ENCODE data around the gene PPP2R5B. TPM values are rescaled to one million over a fixed set of nuclear protein-coding genes. Genes with fewer than 3 reads are reported as not detected.

Gene PPP2R5B
- total RNA-seq, 1 experiment from 2014 or later: 30.6 TPM

GRCh38 chr11:64883575-64883974, 40.9 kb upstream of the PPP2R5B start:
- Histone ChIP-seq H3K4me3 (no peak overlapping the region), H3K9me3 (replicated peaks) (no peaks in the 10 kb centered on the region), H3K27ac (no peak overlapping the region), H3K27me3 (replicated peaks) (no peaks in the 10 kb centered on the region), H3K36me3 (no peaks in the 10 kb centered on the region), H3K4me1 (replicated peaks) (peaks cover 23% of the 10 kb centered on the region)
- DNase-seq (ENCODE audit: low read depth in 1 of 2, low spot score in 2 of 2): no peak

- no peak for DNase-seq (ENCODE audit: low read depth in 1 of 2, low spot score in 2 of 2)
- Histone ChIP-seq H3K36me3 (no peaks in the 10 kb centered on the region), H3K4me3 (no peak overlapping the region), H3K4me1 (replicated peaks) (peaks cover 20% of the 10 kb centered on the region), H3K27ac (no peak overlapping the region), H3K27me3 (replicated peaks) (no peaks in the 10 kb centered on the region), H3K9me3 (replicated peaks) (no peaks in the 10 kb centered on the region)
These were observed 40.5 kb upstream of the PPP2R5B start for GRCh38 chr11:64884019-64884418.

- H3K27ac ChIP-seq: no peak overlapping the region
- H3K36me3 ChIP-seq: no peaks in the 10 kb centered on the region
- H3K9me3 ChIP-seq (replicated peaks): no peaks in the 10 kb centered on the region
- peaks cover 17% of the 10 kb centered on the region for H3K4me1 ChIP-seq (replicated peaks)
- H3K27me3 ChIP-seq (replicated peaks): no peaks in the 10 kb centered on the region
- peak in 1 of 2 experiments; percentile 40 for DNase-seq (ENCODE audit: low read depth in 1 of 2, low spot score in 2 of 2)
- no peak overlapping the region for H3K4me3 ChIP-seq
These were observed 38.9 kb upstream of the PPP2R5B start for GRCh38 chr11:64885367-64886286.

- H3K27ac ChIP-seq: no peak overlapping the region
- H3K4me3 ChIP-seq: no peak overlapping the region
- no peaks in the 10 kb centered on the region for H3K9me3 ChIP-seq (replicated peaks)
- H3K27me3 ChIP-seq (replicated peaks): no peaks in the 10 kb centered on the region
- H3K36me3 ChIP-seq: no peaks in the 10 kb centered on the region
- no peak for DNase-seq (ENCODE audit: low read depth in 1 of 2, low spot score in 2 of 2)
- peaks cover 17% of the 10 kb centered on the region for H3K4me1 ChIP-seq (replicated peaks)
These were observed 37.2 kb upstream of the PPP2R5B start for GRCh38 chr11:64887234-64887756.

GRCh38 chr11:64887757-64888405, 36.6 kb upstream of the PPP2R5B start:
- peaks cover 17% of the 10 kb centered on the region for H3K4me1 ChIP-seq (replicated peaks)
- no peak overlapping the region for H3K4me3 ChIP-seq
- peak; percentile 87 to 90 for DNase-seq (ENCODE audit: low read depth in 1 of 2, low spot score in 2 of 2)
- H3K9me3 ChIP-seq (replicated peaks): no peaks in the 10 kb centered on the region
- H3K27me3 ChIP-seq (replicated peaks): no peaks in the 10 kb centered on the region
- H3K36me3 ChIP-seq: no peaks in the 10 kb centered on the region
- no peak overlapping the region for H3K27ac ChIP-seq

- Histone ChIP-seq H3K36me3 (no peaks in the 10 kb centered on the region), H3K4me1 (replicated peaks) (peaks cover 17% of the 10 kb centered on the region), H3K9me3 (replicated peaks) (no peaks in the 10 kb centered on the region), H3K4me3 (no peak overlapping the region), H3K27me3 (replicated peaks) (no peaks in the 10 kb centered on the region), H3K27ac (no peak overlapping the region)
- no peak for DNase-seq (ENCODE audit: low read depth in 1 of 2, low spot score in 2 of 2)
These were observed 36.1 kb upstream of the PPP2R5B start for GRCh38 chr11:64888406-64888728.

GRCh38 chr11:64888729-64889511, 35.6 kb upstream of the PPP2R5B start:
- H3K9me3 ChIP-seq (replicated peaks): no peaks in the 10 kb centered on the region
- peaks cover 17% of the 10 kb centered on the region for H3K4me1 ChIP-seq (replicated peaks)
- no peak overlapping the region for H3K4me3 ChIP-seq
- no peaks in the 10 kb centered on the region for H3K27me3 ChIP-seq (replicated peaks)
- no peak overlapping the region for H3K27ac ChIP-seq
- no peaks in the 10 kb centered on the region for H3K36me3 ChIP-seq
- no peak for DNase-seq (ENCODE audit: low read depth in 1 of 2, low spot score in 2 of 2)

GRCh38 chr11:64890522-64890939, 34.0 kb upstream of the PPP2R5B start:
- no peaks in the 10 kb centered on the region for H3K9me3 ChIP-seq (replicated peaks)
- H3K27me3 ChIP-seq (replicated peaks): no peaks in the 10 kb centered on the region
- H3K36me3 ChIP-seq: peaks cover 7% of the 10 kb centered on the region
- peaks cover 14% of the 10 kb centered on the region for H3K4me1 ChIP-seq (replicated peaks)
- H3K4me3 ChIP-seq: no peak overlapping the region
- DNase-seq (ENCODE audit: low read depth in 1 of 2, low spot score in 2 of 2): no peak
- H3K27ac ChIP-seq: no peak overlapping the region

GRCh38 chr11:64891215-64891848, 33.2 kb upstream of the PPP2R5B start:
- Histone ChIP-seq H3K9me3 (replicated peaks) (no peaks in the 10 kb centered on the region), H3K27ac (no peak overlapping the region), H3K4me3 (no peak overlapping the region), H3K4me1 (replicated peaks) (peaks cover 8% of the 10 kb centered on the region), H3K27me3 (replicated peaks) (no peaks in the 10 kb centered on the region), H3K36me3 (peaks cover 11% of the 10 kb centered on the region)
- DNase-seq (ENCODE audit: low read depth in 1 of 2, low spot score in 2 of 2): no peak

- H3K36me3 ChIP-seq: peaks cover 16% of the 10 kb centered on the region
- no peak for DNase-seq (ENCODE audit: low read depth in 1 of 2, low spot score in 2 of 2)
- no peak overlapping the region for H3K27ac ChIP-seq
- H3K9me3 ChIP-seq (replicated peaks): no peaks in the 10 kb centered on the region
- H3K4me1 ChIP-seq (replicated peaks): peaks cover 8% of the 10 kb centered on the region
- H3K4me3 ChIP-seq: no peak overlapping the region
- H3K27me3 ChIP-seq (replicated peaks): no peaks in the 10 kb centered on the region
These were observed 32.6 kb upstream of the PPP2R5B start for GRCh38 chr11:64891880-64892279.

GRCh38 chr11:64892411-64892831, 32.1 kb upstream of the PPP2R5B start:
- Histone ChIP-seq H3K9me3 (replicated peaks) (no peaks in the 10 kb centered on the region), H3K4me1 (replicated peaks) (peaks cover 8% of the 10 kb centered on the region), H3K27ac (no peak overlapping the region), H3K4me3 (no peak overlapping the region), H3K27me3 (replicated peaks) (no peaks in the 10 kb centered on the region), H3K36me3 (peaks cover 21% of the 10 kb centered on the region)
- no peak for DNase-seq (ENCODE audit: low read depth in 1 of 2, low spot score in 2 of 2)

GRCh38 chr11:64892838-64893193, 31.7 kb upstream of the PPP2R5B start:
- H3K36me3 ChIP-seq: peaks cover 25% of the 10 kb centered on the region
- no peaks in the 10 kb centered on the region for H3K9me3 ChIP-seq (replicated peaks)
- no peak for DNase-seq (ENCODE audit: low read depth in 1 of 2, low spot score in 2 of 2)
- no peak overlapping the region for H3K27ac ChIP-seq
- no peak overlapping the region for H3K4me3 ChIP-seq
- peaks cover 5% of the 10 kb centered on the region for H3K4me1 ChIP-seq (replicated peaks)
- no peaks in the 10 kb centered on the region for H3K27me3 ChIP-seq (replicated peaks)
